ENCODE results near the gene ACADVL.

ACADVL gene

GRCh38 chr17:7252176-7253043 is 32.7 kb downstream of the ACADVL start, which contains the start of gene ELP5:
ELP5 (plus strand) TSS chr17:7252215; CDS start chr17:7252551, 336 bp downstream.
- H3K79me2 ChIP-seq (ENCODE audit: control insufficient read depth, low read length), result peaks cover 60% of the 10 kb centered on the region
- no peaks in the 10 kb centered on the region for H3K9me3 ChIP-seq (ENCODE audit: control insufficient read depth, insufficient read depth, low read length)
- peaks cover 25% of the 10 kb centered on the region for H3K4me1 ChIP-seq (ENCODE audit: control insufficient read depth, low read length)
- peak within 1 kb of the TSS; percentile 97 for H3K4me2 ChIP-seq (ENCODE audit: low read length)
- no peaks in the 10 kb centered on the region for H3K9me2 ChIP-seq (replicated peaks; ENCODE audit: control insufficient read depth, low read length)
- peaks cover 13% of the 10 kb centered on the region; the same call in 1 of the 2 replicates for H4K20me1 ChIP-seq (ENCODE audit: control insufficient read depth, insufficient read depth, low read depth, low read length)
- TF ChIP-seq, protein P1, sequence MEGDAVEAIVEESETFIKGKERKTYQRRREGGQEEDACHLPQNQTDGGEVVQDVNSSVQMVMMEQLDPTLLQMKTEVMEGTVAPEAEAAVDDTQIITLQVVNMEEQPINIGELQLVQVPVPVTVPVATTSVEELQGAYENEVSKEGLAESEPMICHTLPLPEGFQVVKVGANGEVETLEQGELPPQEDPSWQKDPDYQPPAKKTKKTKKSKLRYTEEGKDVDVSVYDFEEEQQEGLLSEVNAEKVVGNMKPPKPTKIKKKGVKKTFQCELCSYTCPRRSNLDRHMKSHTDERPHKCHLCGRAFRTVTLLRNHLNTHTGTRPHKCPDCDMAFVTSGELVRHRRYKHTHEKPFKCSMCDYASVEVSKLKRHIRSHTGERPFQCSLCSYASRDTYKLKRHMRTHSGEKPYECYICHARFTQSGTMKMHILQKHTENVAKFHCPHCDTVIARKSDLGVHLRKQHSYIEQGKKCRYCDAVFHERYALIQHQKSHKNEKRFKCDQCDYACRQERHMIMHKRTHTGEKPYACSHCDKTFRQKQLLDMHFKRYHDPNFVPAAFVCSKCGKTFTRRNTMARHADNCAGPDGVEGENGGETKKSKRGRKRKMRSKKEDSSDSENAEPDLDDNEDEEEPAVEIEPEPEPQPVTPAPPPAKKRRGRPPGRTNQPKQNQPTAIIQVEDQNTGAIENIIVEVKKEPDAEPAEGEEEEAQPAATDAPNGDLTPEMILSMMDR (IDR thresholded peaks at IDR 0.05; ENCODE audit: low read depth, low read length, poor library complexity, severe bottlenecking), result peak; percentile 63
- TF ChIP-seq EZH2phosphoT487 (IDR thresholded peaks at IDR 0.05; ENCODE audit: borderline replicate concordance, low read length), result no peak
- H3K36me3 ChIP-seq (ENCODE audit: control insufficient read depth, low read length), result peaks cover 60% of the 10 kb centered on the region
- no peaks in the 10 kb centered on the region for H3F3A ChIP-seq (ENCODE audit: control insufficient read depth, insufficient read depth)
- peak within 1 kb of the TSS; percentile 88 for H3K4me3 ChIP-seq (ENCODE audit: low read length)
- peak within 1 kb of the TSS; percentile 83 for H3K27ac ChIP-seq (ENCODE audit: low read depth, low read length)
- no peaks in the 10 kb centered on the region for H3K27me3 ChIP-seq (ENCODE audit: control insufficient read depth, low read length)

DNA sequence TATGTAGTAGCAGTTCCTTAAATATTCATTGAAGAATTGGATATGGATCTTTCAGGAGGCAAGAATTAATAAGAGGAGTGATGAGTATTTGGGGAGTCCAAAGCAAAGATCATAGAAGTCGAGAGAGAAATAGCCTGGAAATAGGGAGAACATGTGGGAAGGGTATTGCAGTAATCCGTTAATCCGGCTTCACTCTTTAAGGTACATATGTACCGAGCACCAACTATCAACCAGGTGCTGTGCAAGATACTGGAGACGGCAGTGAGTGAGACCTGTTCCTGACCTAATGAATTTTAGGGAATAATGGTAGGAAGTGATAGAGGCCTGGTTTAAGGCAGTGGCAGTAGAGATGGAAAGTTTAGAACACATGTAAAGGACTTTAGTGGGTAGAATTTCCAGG is 33.3 kb downstream of the ACADVL start:
- no peaks in the 10 kb centered on the region for H3K9me2 ChIP-seq (replicated peaks; ENCODE audit: control insufficient read depth, low read length)
- peaks cover 54% of the 10 kb centered on the region for H3K79me2 ChIP-seq (ENCODE audit: control insufficient read depth, low read length)
- peaks cover 25% of the 10 kb centered on the region for H3K4me1 ChIP-seq (ENCODE audit: control insufficient read depth, low read length)
- H3F3A ChIP-seq (ENCODE audit: control insufficient read depth, insufficient read depth), result no peaks in the 10 kb centered on the region
- peak overlapping the region; percentile 83; the same call in 1 of the 2 replicates for H3K27ac ChIP-seq (ENCODE audit: low read depth, low read length)
- H3K36me3 ChIP-seq (ENCODE audit: control insufficient read depth, low read length), result peaks cover 62% of the 10 kb centered on the region
- peaks cover 13% of the 10 kb centered on the region; the same call in 1 of the 2 replicates for H4K20me1 ChIP-seq (ENCODE audit: control insufficient read depth, insufficient read depth, low read depth, low read length)
- H3K9me3 ChIP-seq (ENCODE audit: control insufficient read depth, insufficient read depth, low read length), result no peaks in the 10 kb centered on the region
- peak overlapping the region; percentile 77 for H3K4me2 ChIP-seq (ENCODE audit: low read length)
- H3K4me3 ChIP-seq (ENCODE audit: low read length), result peak overlapping the region; percentile 88
- no peaks in the 10 kb centered on the region for H3K27me3 ChIP-seq (ENCODE audit: control insufficient read depth, low read length)
- TF ChIP-seq EZH2phosphoT487 (IDR thresholded peaks at IDR 0.05; ENCODE audit: borderline replicate concordance, low read length), result no peak
- TF ChIP-seq, protein P1 (IDR thresholded peaks at IDR 0.05; ENCODE audit: low read depth, low read length, poor library complexity, severe bottlenecking), result no peak

DNA sequence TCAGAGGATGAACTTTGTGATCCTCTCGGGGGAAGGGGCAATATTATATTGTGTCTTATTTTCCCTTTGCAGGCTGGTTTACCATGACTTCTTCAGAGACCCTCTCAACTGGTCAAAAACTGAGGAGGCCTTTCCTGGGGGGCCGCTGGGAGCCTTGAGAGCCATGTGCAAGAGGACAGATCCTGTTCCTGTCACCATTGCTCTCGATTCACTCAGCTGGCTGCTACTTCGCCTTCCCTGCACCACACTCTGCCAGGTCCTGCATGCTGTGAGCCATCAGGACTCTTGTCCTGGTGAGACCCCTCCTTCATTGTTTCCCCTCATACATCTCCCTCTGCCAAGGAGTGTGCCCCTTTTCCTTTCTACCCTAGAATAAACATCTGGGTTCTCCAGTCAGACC is 34.8 kb downstream of the ACADVL start:
- H3K4me1 ChIP-seq (ENCODE audit: control insufficient read depth, low read length), result peaks cover 16% of the 10 kb centered on the region
- peaks cover 65% of the 10 kb centered on the region for H3K36me3 ChIP-seq (ENCODE audit: control insufficient read depth, low read length)
- H3K27ac ChIP-seq (ENCODE audit: low read depth, low read length), result no peak overlapping the region
- H4K20me1 ChIP-seq (ENCODE audit: control insufficient read depth, insufficient read depth, low read depth, low read length), result 0 out of 2 replicates have a peak, but pooled peaks cover 6% of the 10 kb centered on the region
- no peak overlapping the region for H3K4me2 ChIP-seq (ENCODE audit: low read length)
- peaks cover 39% of the 10 kb centered on the region for H3K79me2 ChIP-seq (ENCODE audit: control insufficient read depth, low read length)
- no peaks in the 10 kb centered on the region for H3K9me3 ChIP-seq (ENCODE audit: control insufficient read depth, insufficient read depth, low read length)
- H3K27me3 ChIP-seq (ENCODE audit: control insufficient read depth, low read length), result no peaks in the 10 kb centered on the region
- no peak overlapping the region for H3K4me3 ChIP-seq (ENCODE audit: low read length)
- H3F3A ChIP-seq (ENCODE audit: control insufficient read depth, insufficient read depth), result peaks cover 2% of the 10 kb centered on the region; the same call in 1 of the 2 replicates
- no peak for TF ChIP-seq EZH2phosphoT487 (IDR thresholded peaks at IDR 0.05; ENCODE audit: borderline replicate concordance, low read length)
- TF ChIP-seq, protein P1 (IDR thresholded peaks at IDR 0.05; ENCODE audit: low read depth, low read length, poor library complexity, severe bottlenecking), result no peak
- no peaks in the 10 kb centered on the region for H3K9me2 ChIP-seq (replicated peaks; ENCODE audit: control insufficient read depth, low read length)

Measured in DOHH2 (cell line).